ENCODE data around the gene STK38. TPM values are rescaled to one million over a fixed set of nuclear protein-coding genes. Genes with fewer than 3 reads are reported as not detected.

Gene STK38
- total RNA-seq, 1 donor from 2014 or later, result 50.1 TPM

- H3K27ac Mint-ChIP-seq, result no peak overlapping the region
- peaks cover 42% of the 10 kb centered on the region for H3K36me3 Mint-ChIP-seq
These were observed 38.7 kb downstream of the STK38 start for GRCh38 chr6:36508532-36508931.

GRCh38 chr6:36506611-36507010 is 40.7 kb downstream of the STK38 start:
- Mint-ChIP-seq H3K4me3 (no peak overlapping the region), H3K27ac (no peak overlapping the region), H3K9me3 (no peaks in the 10 kb centered on the region), H3K36me3 (peaks cover 45% of the 10 kb centered on the region), H3K27me3 (no peaks in the 10 kb centered on the region), H3K4me1 (ENCODE audit: unreplicated experiment) (peaks cover 4% of the 10 kb centered on the region)
- TF ChIP-seq CTCF (conservative IDR thresholded peaks at IDR 0.05), result no peak
- DNase-seq (ENCODE audit: extremely low spot score, unreplicated experiment), result no peak

More at GRCh38 chr6:36508532-36508931, 38.7 kb downstream of the STK38 start:
- no peak for DNase-seq (ENCODE audit: extremely low spot score, unreplicated experiment)
- no peaks in the 10 kb centered on the region for H3K9me3 Mint-ChIP-seq
- peaks cover 4% of the 10 kb centered on the region for H3K4me1 Mint-ChIP-seq (ENCODE audit: unreplicated experiment)
- H3K27me3 Mint-ChIP-seq, result no peaks in the 10 kb centered on the region
- no peak for TF ChIP-seq CTCF (conservative IDR thresholded peaks at IDR 0.05)
- H3K4me3 Mint-ChIP-seq, result no peak overlapping the region

GRCh38 chr6:36505744-36506534 is 41.3 kb downstream of the STK38 start:
- H3K4me1 Mint-ChIP-seq (ENCODE audit: unreplicated experiment), result peaks cover 4% of the 10 kb centered on the region
- no peak for TF ChIP-seq CTCF (conservative IDR thresholded peaks at IDR 0.05)
- H3K9me3 Mint-ChIP-seq, result no peaks in the 10 kb centered on the region
- DNase-seq (ENCODE audit: extremely low spot score, unreplicated experiment), result no peak
- H3K36me3 Mint-ChIP-seq, result peaks cover 44% of the 10 kb centered on the region
- no peak overlapping the region for H3K27ac Mint-ChIP-seq
- H3K4me3 Mint-ChIP-seq, result no peak overlapping the region
- no peaks in the 10 kb centered on the region for H3K27me3 Mint-ChIP-seq

- peaks cover 38% of the 10 kb centered on the region for H3K36me3 Mint-ChIP-seq
- H3K27me3 Mint-ChIP-seq, result no peaks in the 10 kb centered on the region
- peaks cover 4% of the 10 kb centered on the region for H3K4me1 Mint-ChIP-seq (ENCODE audit: unreplicated experiment)
- no peak for TF ChIP-seq CTCF (conservative IDR thresholded peaks at IDR 0.05)
- H3K27ac Mint-ChIP-seq, result no peak overlapping the region
- no peak overlapping the region for H3K4me3 Mint-ChIP-seq
- no peaks in the 10 kb centered on the region for H3K9me3 Mint-ChIP-seq
- DNase-seq (ENCODE audit: extremely low spot score, unreplicated experiment), result no peak
These were observed 42.3 kb downstream of the STK38 start for GRCh38 chr6:36504982-36505381.

GRCh38 chr6:36504181-36504580 is 43.1 kb downstream of the STK38 start:
- peaks cover 36% of the 10 kb centered on the region for H3K36me3 Mint-ChIP-seq

More at GRCh38 chr6:36504181-36504580, 43.1 kb downstream of the STK38 start:
- H3K27me3 Mint-ChIP-seq, result no peaks in the 10 kb centered on the region
- no peak overlapping the region for H3K4me3 Mint-ChIP-seq
- peaks cover 4% of the 10 kb centered on the region for H3K4me1 Mint-ChIP-seq (ENCODE audit: unreplicated experiment)
- no peak for DNase-seq (ENCODE audit: extremely low spot score, unreplicated experiment)
- no peaks in the 10 kb centered on the region for H3K9me3 Mint-ChIP-seq
- TF ChIP-seq CTCF (conservative IDR thresholded peaks at IDR 0.05), result no peak
- H3K27ac Mint-ChIP-seq, result no peak overlapping the region
